Activated CD8-positive, alpha-beta memory T cell treated with anti-CD3 and anti-CD28 coated beads, Interleukin-2, amount 10 ng/mL, durations not matched to agents 7 days and 5 days (primary cell): ENCODE measurements around the gene NEK11. TPM values are rescaled to one million over a fixed set of nuclear protein-coding genes. Genes with fewer than 3 reads are reported as not detected.

Experiments
- ATAC-seq: fragments of 150-1000 bp; cut with Tn5 transposase; one replicate; pipeline ENCODE4 v1.10.0; 2021; ENCODE audit warnings: moderate library complexity
- CTCF ChIA-PET: fragments of 350-600 bp; sonication (Branson Sonifier 250); formaldehyde crosslinking; loops from one replicate; lab custom pipeline; 2021; ENCODE audit warnings: antibody characterized with exemption; lab: Charles Lee
- DNase-seq: peaks from one replicate; pipeline ENCODE4 v3.0.0-alpha.2; 2020
- H3K27ac Mint-ChIP-seq: one replicate; pipeline ENCODE4 v1.8.0; 2021; ENCODE audit warnings: mild to moderate bottlenecking, mixed read lengths
- H3K27me3 Mint-ChIP-seq: one replicate; pipeline ENCODE4 v1.8.0; 2021; ENCODE audit warnings: mixed read lengths
- H3K36me3 Mint-ChIP-seq: one replicate; pipeline ENCODE4 v1.8.0; 2021; ENCODE audit warnings: mild to moderate bottlenecking, mixed read lengths
- H3K4me1 Mint-ChIP-seq: one replicate; pipeline ENCODE4 v1.8.0; 2021; ENCODE audit warnings: mixed read lengths
- H3K4me3 Mint-ChIP-seq: one replicate; pipeline ENCODE4 v1.8.0; 2021; ENCODE audit warnings: mild to moderate bottlenecking, moderate library complexity, mixed read lengths
- H3K9me3 Mint-ChIP-seq: one replicate; pipeline ENCODE4 v1.8.0; 2022; ENCODE audit warnings: low read depth, mixed read lengths
- total RNA-seq, 2 experiments: library from RNA; stranded (reverse); gene quantifications; one replicate each; pipeline ENCODE4 v1.2.3, GENCODE V29; 2021

NEK11 gene
- total RNA-seq, 2 experiments from 2014 or later, result 0.96 to 1.3 TPM

GRCh38 chr3:131277836-131278497, 251.3 kb downstream of the NEK11 start:
- Mint-ChIP-seq H3K27ac (no peak overlapping the region), H3K27me3 (no peaks in the 10 kb centered on the region), H3K4me3 (no peak overlapping the region), H3K4me1 (no peaks in the 10 kb centered on the region), H3K36me3 (no peaks in the 10 kb centered on the region), H3K9me3 (no peaks in the 10 kb centered on the region)
- ATAC-seq, result no peak
- CTCF ChIA-PET, result no interaction called here
- DNase-seq, result no peak

GRCh38 chr3:131279577-131279976, 252.9 kb downstream of the NEK11 start:
- no peaks in the 10 kb centered on the region for H3K27me3 Mint-ChIP-seq
- ATAC-seq (no peak), DNase-seq (no peak)
- no peak overlapping the region for H3K27ac Mint-ChIP-seq
- CTCF ChIA-PET, result no interaction called here
- H3K4me1 Mint-ChIP-seq, result no peaks in the 10 kb centered on the region
- no peaks in the 10 kb centered on the region for H3K9me3 Mint-ChIP-seq
- H3K4me3 Mint-ChIP-seq, result no peak overlapping the region
- no peaks in the 10 kb centered on the region for H3K36me3 Mint-ChIP-seq

- CTCF ChIA-PET, result no interaction called here
- no peak overlapping the region for H3K4me3 Mint-ChIP-seq
- no peak overlapping the region for H3K27ac Mint-ChIP-seq
- no peaks in the 10 kb centered on the region for H3K27me3 Mint-ChIP-seq
- ATAC-seq, result no peak
- no peaks in the 10 kb centered on the region for H3K4me1 Mint-ChIP-seq
- DNase-seq, result no peak
- H3K36me3 Mint-ChIP-seq, result no peaks in the 10 kb centered on the region
- no peaks in the 10 kb centered on the region for H3K9me3 Mint-ChIP-seq
Observed at GRCh38 chr3:131282379-131282778, 255.7 kb downstream of the NEK11 start.

- no peak for DNase-seq
- H3K4me1 Mint-ChIP-seq, result no peaks in the 10 kb centered on the region
- no peak overlapping the region for H3K4me3 Mint-ChIP-seq
- H3K27me3 Mint-ChIP-seq, result no peaks in the 10 kb centered on the region
- CTCF ChIA-PET, result no interaction called here
- no peak for ATAC-seq
- H3K27ac Mint-ChIP-seq, result no peak overlapping the region
- no peaks in the 10 kb centered on the region for H3K36me3 Mint-ChIP-seq
- H3K9me3 Mint-ChIP-seq, result no peaks in the 10 kb centered on the region
Observed at GRCh38 chr3:131282967-131283366, 256.3 kb downstream of the NEK11 start.

- ATAC-seq, result no peak
- Mint-ChIP-seq H3K4me1 (no peaks in the 10 kb centered on the region), H3K27me3 (no peaks in the 10 kb centered on the region), H3K9me3 (no peaks in the 10 kb centered on the region), H3K27ac (no peak overlapping the region), H3K4me3 (no peak overlapping the region), H3K36me3 (no peaks in the 10 kb centered on the region)
- DNase-seq, result no peak
- CTCF ChIA-PET, result no interaction called here
Observed at GRCh38 chr3:131283862-131284261, 257.2 kb downstream of the NEK11 start.

GRCh38 chr3:131284302-131284701, 257.6 kb downstream of the NEK11 start:
- no peak for DNase-seq
- H3K36me3 Mint-ChIP-seq, result no peaks in the 10 kb centered on the region
- ATAC-seq, result no peak
- CTCF ChIA-PET, result no interaction called here
- H3K4me3 Mint-ChIP-seq, result no peak overlapping the region
- H3K9me3 Mint-ChIP-seq, result no peaks in the 10 kb centered on the region
- H3K4me1 Mint-ChIP-seq, result no peaks in the 10 kb centered on the region
- no peak overlapping the region for H3K27ac Mint-ChIP-seq
- no peaks in the 10 kb centered on the region for H3K27me3 Mint-ChIP-seq

- DNase-seq (no peak), ATAC-seq (no peak)
- Mint-ChIP-seq H3K27ac (no peak overlapping the region), H3K9me3 (no peaks in the 10 kb centered on the region), H3K4me3 (no peak overlapping the region), H3K27me3 (no peaks in the 10 kb centered on the region), H3K36me3 (no peaks in the 10 kb centered on the region), H3K4me1 (no peaks in the 10 kb centered on the region)
- CTCF ChIA-PET, result no interaction called here
Observed at GRCh38 chr3:131285456-131285855, 258.8 kb downstream of the NEK11 start.

- DNase-seq (no peak), ATAC-seq (no peak)
- Mint-ChIP-seq H3K36me3 (no peaks in the 10 kb centered on the region), H3K4me1 (no peaks in the 10 kb centered on the region), H3K27ac (no peak overlapping the region), H3K4me3 (no peak overlapping the region), H3K9me3 (peaks cover 2% of the 10 kb centered on the region), H3K27me3 (no peaks in the 10 kb centered on the region)
- CTCF ChIA-PET, result no interaction called here
Observed at GRCh38 chr3:131299836-131300235, 273.2 kb downstream of the NEK11 start.

- Mint-ChIP-seq H3K36me3 (no peaks in the 10 kb centered on the region), H3K4me1 (no peaks in the 10 kb centered on the region), H3K27me3 (no peaks in the 10 kb centered on the region), H3K4me3 (no peak overlapping the region), H3K27ac (no peak overlapping the region), H3K9me3 (peaks cover 2% of the 10 kb centered on the region)
- CTCF ChIA-PET, result no interaction called here
- ATAC-seq (no peak), DNase-seq (no peak)
Observed at GRCh38 chr3:131303848-131304247, 277.2 kb downstream of the NEK11 start.

GRCh38 chr3:131304890-131305289, 278.2 kb downstream of the NEK11 start:
- ATAC-seq, result no peak
- no peak for DNase-seq
- Mint-ChIP-seq H3K27ac (no peak overlapping the region), H3K36me3 (no peaks in the 10 kb centered on the region), H3K27me3 (no peaks in the 10 kb centered on the region), H3K4me3 (no peak overlapping the region), H3K4me1 (no peaks in the 10 kb centered on the region), H3K9me3 (peaks cover 2% of the 10 kb centered on the region)
- CTCF ChIA-PET, result no interaction called here

- DNase-seq (no peak), ATAC-seq (no peak)
- H3K4me1 Mint-ChIP-seq, result no peaks in the 10 kb centered on the region
- peaks cover 2% of the 10 kb centered on the region for H3K9me3 Mint-ChIP-seq
- CTCF ChIA-PET, result no interaction called here
- no peak overlapping the region for H3K27ac Mint-ChIP-seq
- no peaks in the 10 kb centered on the region for H3K36me3 Mint-ChIP-seq
- H3K27me3 Mint-ChIP-seq, result no peaks in the 10 kb centered on the region
- no peak overlapping the region for H3K4me3 Mint-ChIP-seq
Observed at GRCh38 chr3:131306242-131306641, 279.6 kb downstream of the NEK11 start.

GRCh38 chr3:131314318-131314717, 287.6 kb downstream of the NEK11 start:
- no peak for ATAC-seq
- CTCF ChIA-PET, result no interaction called here
- no peak for DNase-seq
- no peak overlapping the region for H3K4me3 Mint-ChIP-seq
- no peaks in the 10 kb centered on the region for H3K36me3 Mint-ChIP-seq
- no peaks in the 10 kb centered on the region for H3K4me1 Mint-ChIP-seq
- H3K9me3 Mint-ChIP-seq, result no peaks in the 10 kb centered on the region
- no peak overlapping the region for H3K27ac Mint-ChIP-seq
- H3K27me3 Mint-ChIP-seq, result peaks cover 13% of the 10 kb centered on the region

- no peaks in the 10 kb centered on the region for H3K9me3 Mint-ChIP-seq
- ATAC-seq (no peak), DNase-seq (no peak)
- no peak overlapping the region for H3K27ac Mint-ChIP-seq
- H3K27me3 Mint-ChIP-seq, result peaks cover 13% of the 10 kb centered on the region
- CTCF ChIA-PET, result no interaction called here
- H3K36me3 Mint-ChIP-seq, result no peaks in the 10 kb centered on the region
- H3K4me1 Mint-ChIP-seq, result no peaks in the 10 kb centered on the region
- H3K4me3 Mint-ChIP-seq, result no peak overlapping the region
Observed at GRCh38 chr3:131315162-131315561, 288.5 kb downstream of the NEK11 start.

GRCh38 chr3:131317667-131318066, 291.0 kb downstream of the NEK11 start:
- Mint-ChIP-seq H3K36me3 (no peaks in the 10 kb centered on the region), H3K27me3 (peaks cover 13% of the 10 kb centered on the region), H3K4me1 (no peaks in the 10 kb centered on the region), H3K27ac (no peak overlapping the region), H3K9me3 (no peaks in the 10 kb centered on the region), H3K4me3 (no peak overlapping the region)
- no peak for DNase-seq
- no peak for ATAC-seq
- CTCF ChIA-PET, result no interaction called here

GRCh38 chr3:131323014-131323413, 296.3 kb downstream of the NEK11 start:
- no peaks in the 10 kb centered on the region for H3K27me3 Mint-ChIP-seq
- CTCF ChIA-PET, result interaction anchor here (0.6 kb wide), 1 partner anchor 1021 kb away, joined by 3 read pairs; no protein-coding TSS in a partner anchor
- H3K4me3 Mint-ChIP-seq, result no peak overlapping the region
- DNase-seq (no peak), ATAC-seq (no peak)
- no peak overlapping the region for H3K27ac Mint-ChIP-seq
- no peaks in the 10 kb centered on the region for H3K36me3 Mint-ChIP-seq
- no peaks in the 10 kb centered on the region for H3K4me1 Mint-ChIP-seq
- H3K9me3 Mint-ChIP-seq, result no peaks in the 10 kb centered on the region
